ENCODE measurements around the gene RASEF. TPM values are rescaled to one million over a fixed set of nuclear protein-coding genes. Genes with fewer than 3 reads are reported as not detected.

RASEF gene
- total RNA-seq, 3 donors from 2014 or later: 0.05 TPM; not detected in 2

DNA sequence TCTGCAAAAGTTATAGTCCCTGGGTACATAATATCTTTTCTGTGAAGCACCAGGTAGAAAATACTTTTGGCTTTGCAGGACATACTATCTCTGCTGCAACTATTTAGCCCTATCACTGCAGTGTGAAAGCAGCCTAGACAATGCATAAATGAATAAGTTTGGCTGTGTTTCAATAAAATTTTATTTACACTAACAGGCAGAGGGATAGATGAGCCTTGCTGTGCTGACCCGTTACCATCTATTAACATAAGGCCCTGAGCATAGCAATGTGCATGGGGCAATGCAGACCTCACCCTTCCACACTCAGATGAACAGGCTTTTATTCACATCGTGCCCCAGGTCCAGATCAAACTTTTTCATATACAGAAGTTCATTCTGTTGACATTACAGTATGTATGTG, 27.8 kb downstream of the RASEF start:
- DNase-seq: no peak
- no peak overlapping the region for H3K4me3 Mint-ChIP-seq
- peaks cover 3% of the 10 kb centered on the region for H3K27me3 Mint-ChIP-seq (ENCODE audit: low read depth)
- no peak for ATAC-seq
- no peaks in the 10 kb centered on the region for H3K36me3 Mint-ChIP-seq (ENCODE audit: insufficient read depth)
- H3K4me1 Mint-ChIP-seq (ENCODE audit: low read depth): no peaks in the 10 kb centered on the region
- H3K9me3 Mint-ChIP-seq: no peaks in the 10 kb centered on the region

DNA sequence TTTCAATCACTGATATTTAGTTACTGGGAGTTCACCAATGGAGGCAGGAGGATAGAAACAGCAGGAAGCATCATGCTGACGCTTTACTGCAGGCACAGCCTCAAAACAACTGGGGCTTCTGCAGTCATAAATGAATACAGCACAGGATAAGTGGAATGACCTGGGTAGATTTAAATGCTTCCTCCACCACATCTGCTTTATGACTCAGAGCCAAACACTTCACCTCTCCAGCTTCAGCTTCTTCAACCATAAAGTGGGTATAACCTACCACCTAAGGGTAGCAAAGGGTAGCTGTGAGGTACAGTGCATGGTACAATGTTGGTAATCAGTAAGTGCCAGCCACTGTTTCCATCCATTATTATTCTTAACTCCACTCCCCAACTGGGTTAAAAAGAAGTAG, 28.4 kb downstream of the RASEF start:
- ATAC-seq (no peak), DNase-seq (no peak)
- H3K4me3 Mint-ChIP-seq: no peak overlapping the region
- no peaks in the 10 kb centered on the region for H3K4me1 Mint-ChIP-seq (ENCODE audit: low read depth)
- H3K27me3 Mint-ChIP-seq (ENCODE audit: low read depth): peaks cover 3% of the 10 kb centered on the region
- no peaks in the 10 kb centered on the region for H3K9me3 Mint-ChIP-seq
- H3K36me3 Mint-ChIP-seq (ENCODE audit: insufficient read depth): no peaks in the 10 kb centered on the region

DNA sequence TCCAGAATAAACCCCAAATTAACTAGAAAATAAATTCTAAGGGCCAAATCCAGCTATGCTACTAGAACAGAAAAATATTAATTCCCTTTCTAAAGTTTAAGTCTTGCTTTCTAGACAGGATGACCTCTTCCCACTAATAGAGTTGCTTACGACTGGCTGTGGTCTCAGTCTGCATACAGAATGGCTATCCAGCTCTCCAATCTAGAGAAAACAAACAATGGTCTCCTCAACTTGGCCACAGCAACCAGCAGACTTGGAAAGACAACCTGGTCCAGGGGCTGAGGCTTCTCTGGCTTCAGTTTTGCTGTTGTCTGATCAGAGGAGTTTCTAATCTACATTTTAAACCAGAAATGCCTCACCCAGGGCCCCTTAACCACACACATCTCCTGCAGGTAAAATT, 28.9 kb downstream of the RASEF start:
- Mint-ChIP-seq H3K4me3 (no peak overlapping the region), H3K27me3 (ENCODE audit: low read depth) (peaks cover 3% of the 10 kb centered on the region), H3K36me3 (ENCODE audit: insufficient read depth) (no peaks in the 10 kb centered on the region), H3K9me3 (no peaks in the 10 kb centered on the region), H3K4me1 (ENCODE audit: low read depth) (no peaks in the 10 kb centered on the region)
- ATAC-seq (no peak), DNase-seq (no peak)

DNA sequence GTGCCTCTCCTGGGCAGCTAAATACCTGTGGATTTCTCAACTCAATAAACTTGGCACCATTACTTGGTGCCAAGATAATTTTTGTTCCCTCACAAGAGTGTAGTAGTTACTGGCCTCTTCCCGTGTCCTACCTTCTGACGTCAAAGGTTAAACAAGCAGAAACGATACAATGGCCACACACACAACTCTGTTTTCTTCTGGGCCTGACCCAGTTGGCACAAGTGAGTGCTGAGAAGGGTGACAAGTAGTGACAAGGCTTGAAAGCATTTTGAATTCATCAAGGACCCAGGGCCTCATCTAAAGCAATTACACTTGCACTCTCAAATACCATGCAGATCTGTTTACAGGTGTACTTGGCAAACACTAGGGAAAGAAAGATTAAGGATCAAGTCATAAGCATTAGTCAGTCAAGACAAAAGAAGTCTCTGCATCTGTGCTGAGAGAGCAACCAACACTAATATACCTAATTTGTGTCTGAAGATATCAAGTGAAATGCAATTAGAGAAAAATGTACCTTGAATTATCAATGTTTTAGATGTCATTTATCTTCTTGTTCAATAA, 30.8 kb downstream of the RASEF start:
- H3K4me1 Mint-ChIP-seq (ENCODE audit: low read depth): no peaks in the 10 kb centered on the region
- no peak overlapping the region for H3K4me3 Mint-ChIP-seq
- H3K27me3 Mint-ChIP-seq (ENCODE audit: low read depth): peaks cover 3% of the 10 kb centered on the region

DNA sequence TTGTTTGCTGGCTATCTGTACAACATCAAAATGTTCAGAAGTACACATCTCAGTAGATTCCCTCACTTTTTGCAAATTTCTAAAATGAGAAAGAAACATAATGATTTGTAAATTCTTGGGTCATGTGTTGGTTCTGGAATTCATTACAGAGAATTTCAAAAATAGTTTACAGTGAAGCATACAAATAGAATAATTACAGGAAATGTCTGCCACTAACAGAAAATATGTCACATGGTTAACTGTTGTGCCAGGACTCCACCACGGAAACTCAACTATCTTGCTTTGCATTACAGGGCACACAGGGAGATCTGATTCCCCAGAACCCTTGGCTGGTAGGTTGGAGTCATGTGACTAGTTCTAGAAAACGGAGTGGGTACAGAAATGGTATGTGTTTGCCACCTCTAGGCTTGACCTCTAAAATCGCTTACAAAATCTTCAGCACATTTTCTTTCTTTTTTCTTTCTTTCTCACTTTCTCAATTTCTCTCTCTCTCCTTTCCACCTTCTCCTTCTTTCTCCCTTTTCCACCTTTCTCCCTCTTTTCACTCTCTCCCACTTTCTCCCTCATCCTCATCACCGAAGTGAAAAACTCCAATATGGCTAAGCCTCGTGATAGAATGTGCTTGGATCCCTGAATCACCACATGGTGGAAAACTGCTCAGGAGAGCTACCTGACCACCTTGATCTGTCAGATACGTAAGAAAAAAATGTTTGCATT, 32.4 kb downstream of the RASEF start:
- Mint-ChIP-seq H3K9me3 (no peaks in the 10 kb centered on the region), H3K4me1 (ENCODE audit: low read depth) (no peaks in the 10 kb centered on the region), H3K27me3 (ENCODE audit: low read depth) (peaks cover 3% of the 10 kb centered on the region), H3K4me3 (no peak overlapping the region), H3K36me3 (ENCODE audit: insufficient read depth) (no peaks in the 10 kb centered on the region)
- ATAC-seq (no peak), DNase-seq (no peak)

More for the DNA sequence above, 30.8 kb downstream of the RASEF start:
- H3K36me3 Mint-ChIP-seq (ENCODE audit: insufficient read depth): no peaks in the 10 kb centered on the region
- ATAC-seq: no peak
- no peak for DNase-seq
- no peaks in the 10 kb centered on the region for H3K9me3 Mint-ChIP-seq

DNA sequence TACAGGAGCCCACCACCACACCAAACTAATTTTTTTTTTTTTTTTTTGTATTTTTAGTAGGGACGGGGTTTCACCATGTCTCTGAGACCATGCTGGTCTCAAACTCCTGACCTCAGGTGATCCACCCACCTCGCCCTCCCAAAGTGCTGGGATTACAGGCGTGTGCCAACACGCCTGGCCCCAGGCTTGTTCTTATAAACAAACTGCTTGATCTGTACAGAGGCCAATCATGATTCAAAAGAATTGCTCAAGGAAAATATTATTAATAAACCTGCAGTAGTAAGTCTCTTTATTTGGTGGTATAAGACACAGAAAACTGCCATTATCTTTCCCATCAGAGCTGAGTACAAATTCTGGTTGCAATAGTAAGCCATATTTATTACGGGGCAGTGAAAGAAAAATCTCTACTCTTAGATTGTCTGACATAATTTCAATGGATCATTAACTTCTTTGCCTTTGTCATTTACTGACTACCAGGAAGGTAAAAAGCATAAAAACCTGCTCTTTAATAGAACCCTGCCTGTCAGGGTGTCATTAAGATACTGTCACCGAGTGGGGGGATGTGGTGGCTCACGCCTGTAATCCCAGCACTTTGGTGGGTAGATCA, 33.3 kb downstream of the RASEF start:
- Mint-ChIP-seq H3K4me1 (ENCODE audit: low read depth) (no peaks in the 10 kb centered on the region), H3K9me3 (no peaks in the 10 kb centered on the region), H3K27me3 (ENCODE audit: low read depth) (peaks cover 3% of the 10 kb centered on the region), H3K4me3 (no peak overlapping the region), H3K36me3 (ENCODE audit: insufficient read depth) (no peaks in the 10 kb centered on the region)
- ATAC-seq: no peak
- DNase-seq: no peak

DNA sequence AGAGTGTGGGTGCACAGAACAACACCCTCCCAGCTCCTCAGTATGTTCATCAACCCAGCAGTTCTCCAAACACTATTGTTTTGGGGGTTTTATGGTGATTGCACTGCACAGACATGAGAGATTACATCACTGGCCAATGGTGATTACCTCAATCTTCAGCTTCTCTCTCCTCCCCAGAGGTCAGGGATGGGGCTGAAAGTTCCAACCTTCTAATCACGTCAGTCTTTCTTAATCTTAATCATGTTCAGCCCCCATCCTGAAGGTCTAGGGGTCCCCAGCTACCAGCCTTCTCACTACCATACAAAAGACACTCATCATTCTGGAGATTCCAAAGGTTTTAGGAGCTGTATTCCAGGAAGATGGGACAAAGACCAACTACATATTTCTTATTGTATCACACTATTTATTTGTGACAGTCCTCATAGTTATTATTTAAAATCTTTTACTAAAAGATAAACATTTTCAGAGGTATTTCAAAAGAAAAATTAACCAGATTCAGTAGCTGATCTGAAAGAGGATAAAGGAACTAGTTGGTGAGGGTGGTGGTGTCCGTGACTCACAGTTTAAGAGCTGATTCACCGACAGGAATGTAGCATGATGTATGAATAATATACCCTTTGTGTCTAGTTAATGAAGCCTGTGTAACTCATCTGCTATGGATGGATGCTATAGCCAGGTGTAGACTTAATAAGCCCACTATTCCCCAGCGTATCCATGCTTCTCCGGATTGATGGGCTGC, 35.6 kb downstream of the RASEF start:
- Mint-ChIP-seq H3K4me1 (ENCODE audit: low read depth) (no peaks in the 10 kb centered on the region), H3K4me3 (no peak overlapping the region), H3K36me3 (ENCODE audit: insufficient read depth) (no peaks in the 10 kb centered on the region), H3K9me3 (no peaks in the 10 kb centered on the region), H3K27me3 (ENCODE audit: low read depth) (peaks cover 3% of the 10 kb centered on the region)
- DNase-seq: no peak
- no peak for ATAC-seq

DNA sequence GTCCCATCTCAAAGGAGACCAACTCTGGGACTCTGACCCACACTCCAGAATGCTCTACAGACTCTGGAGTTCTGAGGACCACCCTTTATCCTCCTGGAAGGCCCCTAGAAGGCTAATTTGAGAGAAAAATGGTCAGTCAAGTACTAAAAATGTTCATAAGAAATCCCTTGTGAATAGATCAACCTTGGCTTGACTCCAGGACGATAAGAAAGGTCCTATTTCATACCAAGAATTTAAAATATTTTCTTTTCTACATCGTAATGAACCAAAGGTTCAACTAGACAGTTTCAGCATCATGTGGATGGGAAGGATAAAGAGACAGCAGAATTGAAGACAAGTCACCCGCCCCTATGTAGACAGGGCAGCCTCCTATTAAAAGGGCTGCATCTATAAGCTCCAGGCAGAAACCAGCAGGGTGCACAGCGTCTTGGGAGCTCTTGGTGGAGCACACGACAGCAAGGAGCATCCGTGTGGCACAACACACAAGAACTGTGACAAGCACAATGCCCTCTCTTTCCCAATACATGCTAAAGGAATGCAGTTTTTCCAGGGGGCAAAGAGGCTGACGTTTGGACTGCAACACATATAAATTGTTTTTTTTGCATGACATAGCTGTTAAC, 38.3 kb downstream of the RASEF start:
- Mint-ChIP-seq H3K27me3 (ENCODE audit: low read depth) (no peaks in the 10 kb centered on the region), H3K9me3 (no peaks in the 10 kb centered on the region), H3K4me3 (no peak overlapping the region), H3K4me1 (ENCODE audit: low read depth) (no peaks in the 10 kb centered on the region), H3K36me3 (ENCODE audit: insufficient read depth) (no peaks in the 10 kb centered on the region)
- no peak for DNase-seq
- no peak for ATAC-seq

DNA sequence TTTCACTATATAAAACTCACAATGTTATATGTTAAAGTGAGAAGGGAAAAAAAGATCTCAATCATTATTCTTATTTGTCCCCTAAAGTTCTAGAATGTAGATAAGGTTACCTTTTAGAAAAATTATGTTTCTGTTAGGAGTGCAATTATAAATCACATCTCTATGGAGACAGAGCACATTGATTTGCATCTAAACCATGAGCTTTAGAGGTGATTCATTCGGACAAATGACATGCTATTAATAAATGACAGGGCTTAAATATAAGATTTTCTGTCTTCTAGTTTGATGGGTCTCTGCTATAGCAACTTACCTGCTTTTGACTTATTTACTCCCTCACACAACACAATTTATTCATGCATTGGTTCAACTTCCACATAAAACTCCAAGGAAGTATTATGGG, 39.8 kb downstream of the RASEF start:
- H3K4me3 Mint-ChIP-seq: no peak overlapping the region
- H3K36me3 Mint-ChIP-seq (ENCODE audit: insufficient read depth): no peaks in the 10 kb centered on the region
- no peaks in the 10 kb centered on the region for H3K27me3 Mint-ChIP-seq (ENCODE audit: low read depth)
- no peaks in the 10 kb centered on the region for H3K4me1 Mint-ChIP-seq (ENCODE audit: low read depth)
- H3K9me3 Mint-ChIP-seq: no peaks in the 10 kb centered on the region
- ATAC-seq (no peak), DNase-seq (no peak)

DNA sequence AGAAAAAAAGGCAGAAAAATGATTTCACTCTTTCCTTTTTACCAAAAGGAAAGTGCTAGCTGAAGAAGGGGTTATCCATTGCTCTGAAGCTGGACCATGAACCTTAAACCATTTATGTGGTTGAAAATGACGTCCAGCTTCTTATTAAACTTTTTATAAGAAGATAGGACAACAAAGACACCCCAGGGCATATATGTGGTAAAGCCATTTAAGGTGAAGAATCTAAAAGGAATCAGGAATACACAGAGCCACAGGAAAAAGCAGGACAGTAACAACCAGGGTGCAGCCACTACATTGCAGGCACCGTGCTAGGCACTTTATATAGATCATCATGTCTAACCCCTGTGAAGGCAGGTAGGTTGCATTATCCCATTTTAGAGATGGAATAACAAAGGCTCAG, 42.1 kb downstream of the RASEF start:
- no peaks in the 10 kb centered on the region for H3K9me3 Mint-ChIP-seq
- H3K27me3 Mint-ChIP-seq (ENCODE audit: low read depth): no peaks in the 10 kb centered on the region
- no peaks in the 10 kb centered on the region for H3K36me3 Mint-ChIP-seq (ENCODE audit: insufficient read depth)
- ATAC-seq (no peak), DNase-seq (no peak)
- H3K4me1 Mint-ChIP-seq (ENCODE audit: low read depth): no peaks in the 10 kb centered on the region
- no peak overlapping the region for H3K4me3 Mint-ChIP-seq

DNA sequence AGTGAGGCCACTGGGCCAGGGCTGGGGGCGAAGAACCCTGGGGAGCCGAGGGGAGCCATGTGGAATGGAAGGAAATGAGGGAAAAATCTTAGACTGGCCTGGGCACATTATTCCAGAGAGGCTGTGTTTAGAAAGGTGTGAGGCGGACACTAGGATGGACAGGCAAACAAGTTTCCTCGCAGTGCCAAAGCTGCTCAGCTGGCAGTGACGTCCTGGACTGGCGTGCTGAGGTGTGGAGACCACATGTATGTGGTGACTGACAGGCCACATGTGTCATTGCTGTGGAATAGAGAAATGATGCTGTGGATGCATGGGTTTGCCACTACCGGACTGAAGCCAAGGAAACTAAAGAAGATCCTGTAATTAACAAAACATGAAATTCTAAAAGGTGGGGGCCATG, 42.6 kb downstream of the RASEF start:
- Mint-ChIP-seq H3K9me3 (no peaks in the 10 kb centered on the region), H3K36me3 (ENCODE audit: insufficient read depth) (no peaks in the 10 kb centered on the region), H3K4me3 (no peak overlapping the region), H3K4me1 (ENCODE audit: low read depth) (no peaks in the 10 kb centered on the region), H3K27me3 (ENCODE audit: low read depth) (peaks cover 3% of the 10 kb centered on the region)
- no peak for ATAC-seq
- no peak for DNase-seq

DNA sequence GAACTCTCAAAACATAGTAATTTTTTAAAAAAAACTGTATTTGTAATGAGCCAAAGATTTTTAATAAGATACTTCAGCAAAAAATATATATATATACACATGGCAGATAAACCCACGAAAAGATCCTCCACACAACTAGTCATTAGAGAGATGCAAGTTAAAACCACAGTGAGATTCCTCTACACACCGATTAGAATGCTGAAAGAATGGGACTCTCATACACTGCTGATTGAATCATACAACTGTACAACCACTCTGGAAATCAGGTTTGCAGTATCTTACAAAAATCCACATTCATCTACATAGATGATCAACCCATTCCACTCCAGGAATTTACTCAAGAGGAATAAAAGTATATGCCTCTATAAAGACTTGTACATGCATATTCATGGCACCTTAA, 43.7 kb downstream of the RASEF start:
- no peak for DNase-seq
- Mint-ChIP-seq H3K4me3 (no peak overlapping the region), H3K4me1 (ENCODE audit: low read depth) (no peaks in the 10 kb centered on the region), H3K36me3 (ENCODE audit: insufficient read depth) (no peaks in the 10 kb centered on the region), H3K27me3 (ENCODE audit: low read depth) (peaks cover 3% of the 10 kb centered on the region), H3K9me3 (no peaks in the 10 kb centered on the region)
- no peak for ATAC-seq

DNA sequence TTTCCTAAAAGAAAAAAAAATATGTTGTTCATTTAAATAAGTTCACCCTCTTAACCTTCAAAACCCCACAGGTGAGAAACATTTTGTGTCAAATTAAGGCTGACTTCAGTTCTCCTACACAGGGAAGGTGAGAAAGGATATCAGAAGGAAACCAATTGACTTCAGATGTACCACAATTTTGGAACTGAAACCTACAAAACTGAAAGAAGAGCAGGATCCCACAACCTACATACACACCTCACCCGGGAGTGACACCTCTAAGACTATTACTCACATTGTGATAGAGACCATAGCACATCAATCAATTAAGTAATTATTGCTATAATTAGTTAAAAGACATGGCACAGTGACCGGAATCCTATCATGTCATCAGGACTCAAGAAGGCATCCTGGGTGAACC, 47.0 kb downstream of the RASEF start:
- no peaks in the 10 kb centered on the region for H3K9me3 Mint-ChIP-seq
- H3K4me3 Mint-ChIP-seq: no peak overlapping the region
- peaks cover 2% of the 10 kb centered on the region for H3K4me1 Mint-ChIP-seq (ENCODE audit: low read depth)
- no peak for DNase-seq
- H3K36me3 Mint-ChIP-seq (ENCODE audit: insufficient read depth): no peaks in the 10 kb centered on the region
- H3K27me3 Mint-ChIP-seq (ENCODE audit: low read depth): peaks cover 3% of the 10 kb centered on the region
- no peak for ATAC-seq

DNA sequence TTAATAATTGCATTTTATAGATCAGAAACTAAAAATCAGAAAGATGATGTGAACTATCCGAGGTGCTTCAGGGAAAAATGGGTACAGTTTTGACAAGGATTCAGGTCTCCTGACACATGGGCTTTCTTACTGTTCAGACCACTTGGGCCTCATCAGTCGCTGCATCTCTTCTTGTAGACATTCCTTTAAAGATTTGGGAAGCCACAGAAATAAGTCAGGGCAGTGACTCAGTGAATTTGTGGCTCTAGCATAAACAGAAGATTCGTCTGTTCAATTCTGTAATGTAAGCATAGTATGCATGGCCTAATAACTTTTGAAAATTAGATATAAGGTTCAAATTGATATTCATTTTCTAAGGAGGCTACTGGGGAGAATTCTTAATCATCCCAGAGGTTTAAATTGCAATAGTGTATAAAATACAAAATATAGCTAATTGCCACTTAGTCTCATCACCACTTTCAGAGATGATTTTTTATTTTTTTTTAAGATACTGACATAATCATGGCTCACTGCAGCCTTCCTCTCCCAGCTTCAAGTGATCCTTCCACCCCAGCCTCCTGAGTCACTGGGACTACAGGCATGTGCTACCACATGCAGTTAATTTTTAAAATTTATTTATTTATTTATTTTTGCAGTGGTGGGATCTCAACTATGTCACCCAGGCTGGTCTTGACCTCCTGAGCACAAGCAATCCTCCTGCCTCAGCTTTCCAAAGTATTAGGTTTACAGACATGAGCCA, 48.9 kb downstream of the RASEF start:
- no peak overlapping the region for H3K4me3 Mint-ChIP-seq
- ATAC-seq (no peak), DNase-seq (no peak)
- peaks cover 2% of the 10 kb centered on the region for H3K4me1 Mint-ChIP-seq (ENCODE audit: low read depth)
- H3K27me3 Mint-ChIP-seq (ENCODE audit: low read depth): peaks cover 3% of the 10 kb centered on the region
- H3K36me3 Mint-ChIP-seq (ENCODE audit: insufficient read depth): no peaks in the 10 kb centered on the region
- H3K9me3 Mint-ChIP-seq: no peaks in the 10 kb centered on the region
